HCT116 (cell line): ENCODE measurements around the gene SLC19A1. TPM values are rescaled to one million over a fixed set of nuclear protein-coding genes. Genes with fewer than 3 reads are reported as not detected.

Experiments
- ATAC-seq: fragments of 200-7000 bp; cut with Tn5 transposase; 2 replicates; pipeline ENCODE4 v1.9.1; 2020; ENCODE audit warnings: mild to moderate bottlenecking, moderate library complexity
- BruUV-seq: library from RNA; stranded (reverse); fragments of 400-500 nt; replicated peaks from 2 replicates; lab custom pipeline; 2021; lab: Mats Ljungman, UMichigan
- CTCF ChIA-PET: fragments of 300-600 bp; sonication (Branson Sonifier 250); formaldehyde crosslinking; loops from one replicate; lab custom pipeline; 2021; ENCODE audit warnings: antibody characterized with exemption; lab: Charles Lee
- POLR2A ChIA-PET: fragments of 300-600, 350-600 bp; sonication (Branson Sonifier 250); formaldehyde crosslinking; loops from one replicate; lab custom pipeline; 2021; ENCODE audit warnings: antibody characterized with exemption; lab: Charles Lee
- RAD21 ChIA-PET, 2 experiments: fragments of 300-600 bp; sonication (Branson Sonifier 250); formaldehyde crosslinking; loops; one replicate each; lab custom pipeline; 2023; ENCODE audit warnings: low total read pairs in 2 of 2; ENCODE audit not compliant: uncharacterized antibody in 2 of 2, unreplicated experiment in 2 of 2, low non-redundant PET in 1 of 2; lab: Charles Lee
- DNase-seq: peaks from one replicate; pipeline ENCODE4 v3.0.0-alpha.2; 2010; ENCODE audit warnings: low read depth, low spot score
- H2AFZ ChIP-seq: fragments of 200-600 bp; shearing (Covaris generic), sonication (generic); 2 replicates; pipeline ENCODE4 v1.6.1; 2017; ENCODE audit warnings: low read depth, mixed run types, mixed read lengths, antibody characterized with exemption, low read length; ENCODE audit not compliant: poor library complexity, severe bottlenecking
- H3K27ac ChIP-seq: 2 replicates; pipeline ENCODE4 v1.5.1; 2012; ENCODE audit warnings: low read depth, low read length
- H3K27me3 ChIP-seq: fragments of 200-600 bp; sonication (generic); 2 replicates; pipeline ENCODE4 v1.6.1; 2016; ENCODE audit warnings: mixed run types, low read length, mixed read lengths; ENCODE audit not compliant: insufficient read depth
- H3K36me3 ChIP-seq, 2 experiments: fragments of 200-500 bp in 1 of 2; fragments of 200-600 bp in 1 of 2; sonication (Bioruptor generic) in 1 of 2; sonication (generic) in 1 of 2; 2 replicates each; pipeline versions ENCODE4 v1.5.1 to v1.6.1; 2014 to 2016; ENCODE audit warnings: low read length in 2 of 2, inconsistent platforms in 1 of 2, mixed read lengths in 1 of 2, mixed run types in 1 of 2; ENCODE audit not compliant: insufficient read depth in 2 of 2, control insufficient read depth in 1 of 2
- H3K4me1 ChIP-seq, 2 experiments: fragments of 200-600 bp in 1 of 2; sonication (generic) in 1 of 2; 2 replicates each; pipeline versions ENCODE4 v1.5.1 to v1.6.1; 2012 to 2017; ENCODE audit warnings: low read length in 2 of 2, inconsistent platforms in 1 of 2, mild to moderate bottlenecking in 1 of 2, mixed read lengths in 1 of 2, mixed run types in 1 of 2, moderate library complexity in 1 of 2; ENCODE audit not compliant: insufficient read depth in 2 of 2, control insufficient read depth in 1 of 2
- H3K4me2 ChIP-seq: fragments of 200-600 bp; sonication (generic); 2 replicates; pipeline ENCODE4 v1.6.1; 2017; ENCODE audit warnings: mixed run types, low read length, mixed read lengths
- H3K4me3 ChIP-seq, 2 experiments: fragments of 200-600 bp in 1 of 2; sonication (generic) in 1 of 2; replicated peaks in 1 of 2; 2 replicates each; pipeline ENCODE4 v1.5.1; 2011 to 2016; ENCODE audit warnings: low read length in 2 of 2, control low read depth in 1 of 2, low read depth in 1 of 2, mild to moderate bottlenecking in 1 of 2, mixed read lengths in 1 of 2, mixed run types in 1 of 2
- H3K79me2 ChIP-seq: fragments of 200-600 bp; sonication (generic); 2 replicates; pipeline ENCODE4 v1.6.1; 2017; ENCODE audit warnings: mild to moderate bottlenecking, mixed run types, low read length, moderate library complexity, mixed read lengths; ENCODE audit not compliant: insufficient read depth
- H3K9ac ChIP-seq: fragments of 200-600 bp; sonication (generic); 2 replicates; pipeline ENCODE4 v1.6.1; 2016; ENCODE audit warnings: low read length, mixed read lengths
- H3K9me2 ChIP-seq: fragments of 200-600 bp; sonication (generic), shearing (Covaris generic); 2 replicates; pipeline ENCODE4 v1.6.1; 2017; ENCODE audit warnings: mixed run types, mild to moderate bottlenecking, moderate library complexity; ENCODE audit not compliant: insufficient read depth
- H3K9me3 ChIP-seq, 2 experiments: fragments of 200-500 bp in 1 of 2; fragments of 200-600 bp in 1 of 2; sonication (Bioruptor generic) in 1 of 2; sonication (generic) in 1 of 2; 2 replicates each; pipeline ENCODE4 v1.6.1; 2014 to 2017; ENCODE audit warnings: low read length in 2 of 2, mixed read lengths in 2 of 2, inconsistent platforms in 1 of 2, low read depth in 1 of 2, mild to moderate bottlenecking in 1 of 2, mixed run types in 1 of 2, moderate library complexity in 1 of 2; ENCODE audit not compliant: control insufficient read depth in 1 of 2, insufficient read depth in 1 of 2
- H4K20me1 ChIP-seq: fragments of 200-600 bp; sonication (generic), shearing (Covaris generic); 2 replicates; pipeline ENCODE4 v1.6.1; 2017; ENCODE audit warnings: mixed run types, mild to moderate bottlenecking, moderate library complexity; ENCODE audit not compliant: insufficient read depth
- EZH2phosphoT487 ChIP-seq: fragments of 200-600 bp; IDR thresholded peaks from 2 replicates; pipeline ENCODE4 v1.6.1; 2018; ENCODE audit warnings: antibody characterized with exemption, borderline replicate concordance
- RAD21 ChIP-seq: IDR thresholded peaks from 2 replicates; pipeline ENCODE4 v1.6.1; 2012; ENCODE audit warnings: low read depth, mild to moderate bottlenecking
- TCF7L2 ChIP-seq: IDR thresholded peaks from 2 replicates; pipeline ENCODE4 v1.7.0; 2011; ENCODE audit warnings: borderline replicate concordance, inconsistent platforms; ENCODE audit not compliant: insufficient read depth, insufficient read length; ENCODE audit errors: extremely low read depth
- YY1 ChIP-seq: IDR thresholded peaks from 2 replicates; pipeline ENCODE4 v1.6.1; 2011; ENCODE audit warnings: low read length, low read depth, moderate library complexity, mild to moderate bottlenecking; ENCODE audit not compliant: insufficient replicate concordance; ENCODE audit errors: extremely low read depth
- intact Hi-C: fragments of 100-400 bp; cut with micrococcal nuclease; formaldehyde crosslinking; loops from 2 replicates; pipeline ENCODE4 v1.10.0; 2022
- total RNA-seq: library from RNA; stranded (reverse); gene quantifications from one replicate; pipeline ENCODE4 v1.2.1, GENCODE V29; 2021; ENCODE audit not compliant: unreplicated experiment
- TF ChIP-seq, protein P1 (sequence below), 3 experiments: fragments of 200-600 bp in 1 of 3; sonication (generic) in 1 of 3; IDR thresholded peaks in 2 of 3; conservative IDR thresholded peaks in 1 of 3; 2 replicates each; pipeline ENCODE4 v1.5.1; 2012 to 2017; ENCODE audit warnings: low read depth in 2 of 3, low read length in 2 of 3, antibody characterized with exemption in 1 of 3, borderline replicate concordance in 1 of 3, control low read depth in 1 of 3, mild to moderate bottlenecking in 1 of 3, mixed read lengths in 1 of 3, mixed run types in 1 of 3, moderate library complexity in 1 of 3; ENCODE audit not compliant: insufficient read depth in 1 of 3

Gene SLC19A1
- total RNA-seq, 1 experiment from 2014 or later = 50.2 TPM

DNA sequence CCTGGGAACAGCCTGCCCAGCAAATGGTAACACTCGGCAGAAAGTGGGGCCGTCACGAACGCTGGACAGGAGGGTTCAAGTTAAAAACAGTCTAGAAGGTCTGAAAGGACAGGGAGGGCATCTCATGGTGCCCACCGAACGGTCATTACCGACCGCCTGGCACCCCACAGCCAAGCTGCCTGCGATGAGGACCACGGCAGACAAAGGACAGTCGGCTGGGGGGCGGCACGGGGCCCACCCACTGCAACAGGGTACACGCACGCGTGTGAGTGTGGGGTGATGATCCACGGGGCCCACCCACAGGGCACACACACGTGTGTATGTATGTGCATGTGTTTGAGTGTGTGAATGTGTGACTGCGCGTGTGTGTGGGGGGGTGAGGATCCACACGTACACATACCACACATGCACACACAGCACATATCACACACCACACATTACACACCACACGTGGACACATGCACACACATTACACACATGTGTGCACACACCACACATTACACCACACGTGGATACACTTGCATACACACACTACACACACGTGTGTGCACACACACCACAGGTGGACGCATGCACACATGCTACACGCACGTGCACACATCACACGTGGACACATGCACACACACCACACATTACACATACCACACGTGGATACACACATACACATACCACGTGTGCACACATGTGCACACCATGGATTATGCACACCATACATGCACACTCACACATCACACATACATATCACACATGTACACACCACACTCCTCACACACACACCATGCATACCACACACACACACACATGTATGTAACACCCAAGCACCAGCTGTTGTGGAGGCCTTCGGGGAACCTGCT is 63.2 kb downstream of the SLC19A1 start:
- H3K4me3 ChIP-seq = no peak overlapping the region
- no peak overlapping the region for H2AFZ ChIP-seq
- POLR2A ChIA-PET = no interaction called here
- intact Hi-C loops = loop anchor here (10.0 kb wide), 1 partner anchor 346 kb away; no protein-coding TSS in a partner anchor
- no peaks in the 10 kb centered on the region for H4K20me1 ChIP-seq
- H3K4me2 ChIP-seq = no peak overlapping the region
- no peak overlapping the region; the same call in 1 of the 2 replicates for H3K27ac ChIP-seq
- TF ChIP-seq EZH2phosphoT487 = no peak
- TF ChIP-seq TCF7L2 = no peak
- TF ChIP-seq, all 23 proteins: peak for 0
- ATAC-seq (no peak), DNase-seq (no peak)
- RAD21 ChIA-PET = no interaction called here
- H3K36me3 ChIP-seq = peaks cover 0 to 23% of the 10 kb centered on the region in 2 experiments; a peak in 1 of 4 replicates
- H3K4me1 ChIP-seq = no peaks in the 10 kb centered on the region
- no peaks in the 10 kb centered on the region for H3K9me2 ChIP-seq
- H3K27me3 ChIP-seq = no peaks in the 10 kb centered on the region
- H3K79me2 ChIP-seq = no peaks in the 10 kb centered on the region
- CTCF ChIA-PET = no interaction called here
- no peaks in the 10 kb centered on the region for H3K9me3 ChIP-seq
- no peak overlapping the region for H3K9ac ChIP-seq
- no TSS peak for BruUV-seq

DNA sequence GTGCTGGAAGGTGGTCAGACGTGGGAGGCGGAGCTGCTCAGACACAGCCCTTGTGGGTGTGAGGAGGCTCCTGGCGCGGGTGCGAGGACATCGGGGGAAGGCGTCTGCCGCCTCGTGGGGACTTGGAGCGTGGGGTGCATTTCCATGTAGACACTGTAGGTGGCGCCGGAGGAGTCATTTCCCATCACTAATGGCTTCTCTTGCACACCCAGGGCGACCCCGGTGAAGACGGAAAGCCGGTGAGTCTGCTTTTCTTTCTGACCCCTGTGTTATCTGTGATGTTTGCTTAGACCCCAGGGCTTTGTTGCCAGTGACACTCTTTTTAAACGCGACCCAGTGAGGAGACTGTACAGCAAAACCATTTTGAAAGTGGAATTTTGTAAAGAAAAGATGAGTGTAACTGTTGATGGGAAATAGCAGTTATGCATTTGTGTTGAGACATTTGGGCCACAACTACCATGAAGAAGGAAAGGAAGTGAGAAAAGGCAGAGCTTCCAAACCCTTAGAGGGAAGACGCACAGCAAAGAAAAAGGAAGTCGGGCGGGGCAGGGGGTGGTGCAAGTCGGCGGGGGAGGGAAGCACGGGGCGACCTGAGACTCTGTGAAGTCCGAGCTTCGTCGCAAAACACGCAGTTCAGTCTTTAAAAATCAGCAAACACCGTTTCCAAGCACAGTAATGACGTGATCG is 64.0 kb downstream of the SLC19A1 start:
- ChIA-PET POLR2A (no interaction called here), CTCF (no interaction called here), RAD21 (no interaction called here)
- no peaks in the 10 kb centered on the region for H3K27me3 ChIP-seq
- no peaks in the 10 kb centered on the region for H3K9me2 ChIP-seq
- H3K4me2 ChIP-seq = no peak overlapping the region
- no peak overlapping the region for H3K4me3 ChIP-seq
- TF ChIP-seq, protein P1, sequence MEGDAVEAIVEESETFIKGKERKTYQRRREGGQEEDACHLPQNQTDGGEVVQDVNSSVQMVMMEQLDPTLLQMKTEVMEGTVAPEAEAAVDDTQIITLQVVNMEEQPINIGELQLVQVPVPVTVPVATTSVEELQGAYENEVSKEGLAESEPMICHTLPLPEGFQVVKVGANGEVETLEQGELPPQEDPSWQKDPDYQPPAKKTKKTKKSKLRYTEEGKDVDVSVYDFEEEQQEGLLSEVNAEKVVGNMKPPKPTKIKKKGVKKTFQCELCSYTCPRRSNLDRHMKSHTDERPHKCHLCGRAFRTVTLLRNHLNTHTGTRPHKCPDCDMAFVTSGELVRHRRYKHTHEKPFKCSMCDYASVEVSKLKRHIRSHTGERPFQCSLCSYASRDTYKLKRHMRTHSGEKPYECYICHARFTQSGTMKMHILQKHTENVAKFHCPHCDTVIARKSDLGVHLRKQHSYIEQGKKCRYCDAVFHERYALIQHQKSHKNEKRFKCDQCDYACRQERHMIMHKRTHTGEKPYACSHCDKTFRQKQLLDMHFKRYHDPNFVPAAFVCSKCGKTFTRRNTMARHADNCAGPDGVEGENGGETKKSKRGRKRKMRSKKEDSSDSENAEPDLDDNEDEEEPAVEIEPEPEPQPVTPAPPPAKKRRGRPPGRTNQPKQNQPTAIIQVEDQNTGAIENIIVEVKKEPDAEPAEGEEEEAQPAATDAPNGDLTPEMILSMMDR (IDR thresholded peaks at IDR 0.05 in 2 of 3, conservative IDR thresholded peaks at IDR 0.05 in 1 of 3; ENCODE audit: borderline replicate concordance in 1 of 3, insufficient read depth in 1 of 3, low read depth in 2 of 3, low read length in 2 of 3) = peak; percentile 43 to 69 (median 61); a peak in 5 of 6 replicates
- TF ChIP-seq YY1 = no peak
- TF ChIP-seq RAD21 = peak; percentile 47
- H3K9me3 ChIP-seq = no peaks in the 10 kb centered on the region
- H3K4me1 ChIP-seq = no peaks in the 10 kb centered on the region
- DNase-seq = peak; percentile 12
- no peak overlapping the region; the same call in 1 of the 2 replicates for H3K27ac ChIP-seq
- no TSS peak for BruUV-seq
- H3K36me3 ChIP-seq = peaks cover 0 to 19% of the 10 kb centered on the region in 2 experiments; a peak in 1 of 4 replicates
- H3K9ac ChIP-seq = no peak overlapping the region
- no peaks in the 10 kb centered on the region for H3K79me2 ChIP-seq
- no peaks in the 10 kb centered on the region for H4K20me1 ChIP-seq
- peak; percentile 89 for ATAC-seq
- H2AFZ ChIP-seq = no peak overlapping the region
- intact Hi-C loops = loop anchor here (10.0 kb wide), 1 partner anchor 347 kb away; no protein-coding TSS in a partner anchor
